Stomach (tissue), 4 donors: Measurements from ENCODE around the gene RAB5B.
"Not testable (repeated sequence)": the region's sequence is repeated elsewhere in the genome, so short reads cannot be mapped to it uniquely, and the experiment has no call there.

Source experiments
- CTCF ChIP-seq, 7 experiments: fragments of 450-650 bp in 4 of 7; fragments of 200-600 bp in 3 of 7; sonication (generic) in 3 of 7; IDR thresholded peaks; one replicate each; pipeline ENCODE4 v1.5.1; 2016 to 2019; ENCODE audit warnings: antibody characterized with exemption in 7 of 7, control low read depth in 2 of 7, mild to moderate bottlenecking in 1 of 7
- EP300 ChIP-seq: sonication (generic); formaldehyde crosslinking; IDR thresholded peaks from one replicate; pipeline ENCODE4 v1.6.1; 2017; ENCODE audit warnings: antibody characterized with exemption
- POLR2A ChIP-seq, 4 donors: fragments of 450-650 bp; IDR thresholded peaks; one replicate each; pipeline ENCODE4 v1.6.1; 2016; ENCODE audit warnings: antibody characterized with exemption in 4 of 4, control low read depth in 2 of 4, mild to moderate bottlenecking in 1 of 4, moderate library complexity in 1 of 4
- POLR2AphosphoS5 ChIP-seq, 3 donors: sonication (generic); formaldehyde crosslinking; IDR thresholded peaks; one replicate each; pipeline ENCODE4 v1.6.1; 2016; ENCODE audit warnings: antibody characterized with exemption in 3 of 3

DNA sequence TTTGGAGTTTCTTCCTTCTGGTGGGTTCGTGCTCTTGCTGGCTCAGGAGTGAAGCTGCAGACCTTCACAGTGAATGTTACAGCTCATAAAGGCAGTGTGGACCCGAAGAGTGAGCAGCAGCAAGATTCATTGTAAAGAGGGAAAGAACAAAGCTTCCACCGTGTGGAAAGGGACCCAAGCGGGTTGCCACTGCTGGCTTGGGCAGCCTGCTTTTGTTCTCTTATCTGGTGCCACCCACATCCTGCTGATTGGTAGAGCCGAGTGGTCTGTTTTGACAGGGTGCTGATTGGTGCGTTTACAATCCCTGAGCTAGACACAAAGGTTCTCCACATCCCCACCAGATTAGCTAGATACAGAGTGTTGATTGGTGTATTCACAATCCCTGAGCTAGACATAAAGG, 25.6 kb downstream of the RAB5B start:
- TF ChIP-seq CTCF (IDR thresholded peaks at IDR 0.05); POLR2A (IDR thresholded peaks at IDR 0.05); EP300; POLR2AphosphoS5 (IDR thresholded peaks at IDR 0.05): not testable (repeated sequence)
